NCI-H187 (cell line): Measurements from ENCODE around the gene ABHD8.

Source experiments
- DNase-seq, 2 experiments: peaks; one replicate each; lab custom pipeline; 2025; lab: John Stamatoyannopoulos, UW

Gene ABHD8

DNA sequence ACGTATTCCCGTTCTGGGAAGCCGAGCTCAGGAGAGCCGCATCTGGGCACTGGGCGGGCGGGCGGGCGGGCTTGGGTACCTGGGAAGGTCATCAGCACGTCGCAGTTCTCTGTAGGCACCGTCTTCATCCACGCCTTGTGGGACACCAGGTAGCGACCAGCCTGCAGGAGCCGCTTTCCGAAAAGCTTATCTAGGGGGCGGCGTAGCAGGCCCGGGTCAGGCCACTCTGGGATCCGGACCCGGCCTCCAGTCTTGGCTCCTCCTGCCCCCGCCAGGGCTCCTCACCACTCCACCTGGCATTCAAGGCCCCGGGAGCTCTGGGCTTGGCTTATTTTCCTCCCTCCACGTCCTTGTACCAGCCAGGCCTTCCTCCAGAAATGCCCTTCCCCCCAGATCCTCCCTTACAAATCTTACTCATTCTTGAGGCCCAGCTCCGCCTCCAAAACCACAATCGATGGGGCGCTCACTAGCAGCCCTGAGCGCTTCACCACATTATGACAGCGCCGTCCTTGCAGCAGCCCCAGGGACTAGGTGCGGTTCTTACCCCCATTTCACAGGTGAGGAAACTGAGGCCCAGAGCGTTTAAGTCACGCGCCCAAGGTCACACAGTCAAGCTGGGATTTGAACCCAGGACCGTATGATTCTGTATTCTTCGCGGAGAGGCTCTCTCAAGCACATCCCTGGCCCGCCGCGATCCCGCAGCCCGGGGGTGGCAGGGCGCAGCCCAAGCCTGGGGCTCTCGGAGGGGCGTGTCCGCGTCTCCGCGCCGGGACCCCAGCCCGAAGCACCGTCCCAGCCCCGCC, 30.6 kb upstream of the ABHD8 start:
- peak in 1 of 2 experiments; percentile 17 for DNase-seq

- no peak for DNase-seq
These were observed 29.7 kb upstream of the ABHD8 start for GRCh38 chr19:17332677-17333581.

DNA sequence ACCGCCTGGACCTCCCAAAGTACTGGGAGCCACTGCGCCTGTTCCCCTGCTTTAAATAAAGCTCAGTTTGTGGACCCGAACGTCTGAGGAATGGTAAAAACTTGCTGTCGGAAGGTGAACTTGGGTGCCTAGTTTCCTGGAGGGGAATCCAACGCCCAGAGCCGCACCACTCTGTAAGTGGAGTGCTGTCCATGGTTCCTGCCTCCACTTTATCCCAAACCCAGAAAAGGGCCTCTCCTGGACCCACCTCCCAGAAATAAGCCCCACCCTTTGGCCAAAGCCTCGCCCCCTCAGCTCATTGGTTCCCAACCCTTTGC, 29.1 kb upstream of the ABHD8 start:
- DNase-seq = no peak

DNA sequence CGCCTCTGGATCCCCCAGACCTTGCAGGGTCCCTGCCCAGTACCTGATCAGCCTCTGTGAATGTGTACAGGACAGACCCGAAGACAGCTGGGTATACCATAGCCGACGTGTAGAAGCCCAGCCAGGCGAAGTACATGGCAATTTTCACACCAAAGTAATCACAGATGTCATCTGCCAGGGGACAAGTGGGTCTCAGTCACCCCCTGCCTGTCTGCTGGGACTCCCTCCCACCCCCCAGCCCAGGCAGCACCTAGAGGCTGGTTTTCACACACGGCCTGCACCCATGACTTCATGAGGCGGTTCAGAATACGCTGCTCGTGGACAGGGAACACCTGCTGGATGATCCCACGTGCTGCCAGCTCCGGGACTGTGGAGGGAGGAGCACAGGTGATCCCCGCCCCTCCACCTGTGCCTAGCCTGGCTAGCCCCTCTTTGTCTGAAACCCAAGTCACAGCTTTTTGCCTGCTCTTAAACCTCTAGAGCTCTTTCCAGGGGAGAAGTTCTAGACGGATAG, 27.9 kb upstream of the ABHD8 start:
- no peak for DNase-seq

DNA sequence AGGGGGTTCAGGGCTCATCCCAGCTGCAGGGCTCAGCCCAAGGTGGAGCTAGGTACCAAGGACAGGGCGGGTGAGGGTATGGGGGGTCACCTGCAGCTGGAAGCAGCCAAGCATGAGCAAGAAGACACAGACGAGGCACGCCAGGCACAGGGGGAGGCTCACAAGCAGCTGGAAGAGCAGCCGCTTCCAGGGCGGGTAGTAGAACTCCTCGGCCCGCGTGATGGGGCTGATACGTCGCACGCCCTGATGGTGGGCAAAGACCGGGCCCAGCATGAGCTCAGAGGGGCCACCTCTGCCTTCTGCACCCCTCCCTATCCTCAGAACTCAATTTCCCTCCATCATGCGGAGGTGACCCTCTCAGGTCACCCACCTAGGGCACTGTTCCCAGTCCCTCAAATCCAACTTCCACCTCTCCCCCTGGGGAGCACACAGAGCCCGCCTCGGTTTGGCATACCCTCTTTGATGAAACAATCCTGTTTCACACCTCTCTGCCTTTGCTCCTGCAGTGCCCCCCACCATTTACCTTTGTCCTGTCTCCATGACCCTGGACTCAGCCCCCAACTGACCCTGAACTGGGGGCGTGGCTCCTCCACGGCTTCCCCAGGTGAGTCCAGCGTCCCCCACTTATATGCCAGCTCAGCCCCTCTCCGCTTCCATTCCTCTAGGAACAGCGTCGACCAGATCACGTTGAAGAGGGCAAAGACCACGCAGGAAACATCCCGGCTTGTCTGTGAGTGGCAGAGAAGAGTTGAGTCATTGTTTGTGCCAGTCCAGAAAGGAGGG, 27.2 kb upstream of the ABHD8 start:
- no peak for DNase-seq

DNA sequence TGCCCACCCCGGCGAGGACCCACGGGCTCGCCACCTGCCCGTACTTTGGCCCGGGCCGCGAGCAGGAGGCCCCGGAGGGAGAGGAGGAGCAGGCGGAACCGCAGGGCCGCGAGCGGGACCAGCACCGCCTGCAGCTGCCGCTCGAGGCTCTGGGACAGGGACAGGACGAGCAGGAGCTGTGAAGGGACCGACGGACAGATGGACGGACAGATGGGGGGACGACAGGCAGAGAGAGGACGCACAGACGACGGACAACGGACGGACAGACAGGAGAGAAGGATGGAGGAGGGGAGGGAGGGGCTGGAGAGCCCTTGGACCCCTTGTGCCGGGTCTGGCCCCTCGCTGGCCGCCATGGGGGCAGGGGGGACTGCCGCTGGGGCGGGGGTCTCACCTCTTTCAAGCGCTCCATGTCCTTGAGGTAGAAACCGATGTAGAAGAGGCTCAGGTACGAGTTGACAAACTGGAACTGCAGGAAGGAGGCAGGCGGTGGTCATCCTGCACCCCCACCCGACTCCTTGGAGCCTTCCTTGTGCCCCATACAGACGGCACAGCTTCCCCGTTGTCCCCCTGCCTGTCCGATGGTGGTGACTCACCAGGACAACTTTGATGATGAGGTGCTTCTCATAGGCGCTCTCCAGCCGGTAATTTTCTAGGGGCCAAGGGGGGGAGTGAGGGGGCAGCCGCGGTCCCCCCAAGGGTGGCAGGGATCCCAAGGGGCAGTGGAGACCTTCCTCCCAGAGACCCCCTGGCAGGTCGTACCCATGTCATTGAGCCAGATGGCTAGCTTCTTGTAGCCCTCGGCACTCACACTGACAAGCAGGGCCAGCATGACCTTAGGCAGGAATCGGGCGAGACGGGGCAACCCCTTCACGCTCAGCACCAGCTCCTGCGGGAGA, 26.4 kb upstream of the ABHD8 start:
- DNase-seq = no peak

DNA sequence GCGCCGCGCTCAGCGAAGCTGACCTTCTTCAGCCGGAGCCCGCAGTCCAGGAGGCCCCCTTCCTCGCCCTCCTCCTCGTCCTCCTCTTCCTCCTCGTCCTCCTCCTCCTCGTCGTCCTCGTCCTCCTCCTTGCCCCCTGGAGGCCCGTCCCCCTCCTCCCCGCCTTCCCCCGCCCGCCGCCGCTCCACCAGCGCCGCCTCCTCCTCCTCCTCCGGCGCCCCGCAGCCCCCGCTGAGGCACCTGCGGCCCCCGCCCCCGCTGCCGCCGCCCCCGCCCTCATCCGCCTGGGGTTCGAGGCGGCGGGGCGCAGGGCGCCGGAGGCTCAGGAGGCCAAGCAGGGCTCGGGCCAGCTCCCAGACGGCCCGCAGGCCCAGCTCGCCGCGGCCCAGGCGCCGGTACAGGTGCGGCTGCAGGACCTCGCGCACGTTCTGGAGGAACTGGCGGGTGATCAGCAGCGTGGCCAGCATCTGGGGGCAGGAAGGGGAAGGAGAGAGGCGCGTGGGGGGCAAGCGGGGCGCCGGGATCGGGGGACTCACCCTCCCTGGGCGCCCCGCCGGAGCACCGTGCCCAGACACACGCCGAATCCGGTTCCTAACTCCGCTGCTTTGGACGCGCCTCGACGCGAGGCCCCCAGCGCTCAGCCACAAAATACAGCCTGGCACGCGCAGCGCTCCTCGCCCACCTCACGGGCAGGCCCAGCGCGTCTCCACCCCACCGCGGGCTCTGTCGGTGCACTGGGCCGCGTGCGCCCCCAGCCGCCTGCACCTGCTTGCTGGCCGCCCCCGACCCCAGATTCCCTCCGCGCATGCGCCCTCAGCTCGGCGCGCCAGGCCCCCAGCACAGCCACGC, 25.5 kb upstream of the ABHD8 start:
- DNase-seq = no peak

DNA sequence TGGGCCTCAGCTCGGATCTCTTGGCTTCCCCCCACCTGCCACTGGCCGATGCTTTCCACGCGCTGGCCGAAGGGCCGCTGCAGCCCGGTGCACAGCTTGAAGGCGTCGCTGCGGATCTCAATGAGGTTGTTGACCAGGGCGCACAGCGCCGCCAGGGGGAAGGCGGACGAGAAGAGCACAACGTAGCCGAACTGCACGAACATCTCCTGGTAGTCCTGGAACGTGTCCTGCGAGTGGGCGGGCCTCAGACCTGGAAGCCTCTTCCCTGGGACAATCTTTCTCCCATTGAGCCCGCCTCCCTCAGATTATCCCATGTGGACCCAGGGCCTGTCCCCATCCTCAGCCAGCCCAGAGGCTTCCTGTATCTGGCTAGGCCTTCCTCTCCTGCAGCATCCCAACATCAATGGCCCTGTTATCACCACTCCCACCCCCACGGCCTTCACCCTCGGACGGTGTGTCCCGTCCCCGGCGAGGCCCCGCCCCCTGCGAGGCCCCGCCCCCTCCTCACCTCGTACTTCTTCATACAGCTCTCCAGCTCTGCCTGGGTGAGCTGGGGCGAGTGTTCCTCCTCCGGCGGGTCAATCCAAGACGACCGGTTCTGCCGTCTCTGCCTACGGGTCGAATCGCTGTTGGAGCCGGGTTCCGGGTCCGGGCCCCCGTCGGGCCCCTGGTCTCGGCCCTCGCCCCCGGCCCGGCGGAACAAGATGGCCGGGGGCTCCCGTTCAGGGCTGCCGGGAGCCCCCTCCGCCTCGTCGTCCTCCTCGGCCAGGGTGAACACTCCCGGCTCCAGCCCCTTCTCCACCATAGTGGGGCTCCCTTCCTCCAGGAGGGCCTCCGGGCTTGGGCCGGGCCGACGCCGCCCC, 24.7 kb upstream of the ABHD8 start:
- no peak for DNase-seq

DNA sequence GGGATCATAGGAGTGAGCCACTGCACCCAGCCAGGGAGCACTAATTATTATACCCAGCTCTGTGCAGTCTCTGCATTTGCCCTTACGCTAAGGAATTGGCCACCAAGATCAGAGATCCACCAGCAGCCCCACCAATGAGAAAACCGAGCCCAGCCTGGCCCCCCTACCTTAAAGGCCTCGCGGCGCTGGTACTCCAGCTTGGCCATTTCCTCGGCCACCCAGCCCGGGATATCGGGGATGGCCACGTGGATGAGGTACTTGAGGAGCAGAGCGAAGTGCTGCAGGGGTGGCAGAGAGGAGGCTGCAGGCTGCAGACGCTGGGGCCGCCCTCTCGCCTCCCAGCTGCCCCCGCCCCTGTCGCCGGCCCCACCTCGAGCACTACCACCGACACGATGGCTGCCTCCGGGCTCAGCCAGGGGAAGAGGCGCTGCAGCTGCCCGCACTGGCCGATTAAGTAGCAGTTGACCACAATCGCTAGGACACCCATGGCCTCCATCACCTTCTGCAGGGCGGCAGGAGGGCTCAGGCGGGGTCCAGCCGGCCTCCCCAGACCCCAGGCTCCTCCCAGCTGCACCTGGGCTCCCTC, 23.9 kb upstream of the ABHD8 start:
- no peak for DNase-seq

GRCh38 chr19:17326595-17326966, 23.4 kb upstream of the ABHD8 start:
- DNase-seq = no peak

DNA sequence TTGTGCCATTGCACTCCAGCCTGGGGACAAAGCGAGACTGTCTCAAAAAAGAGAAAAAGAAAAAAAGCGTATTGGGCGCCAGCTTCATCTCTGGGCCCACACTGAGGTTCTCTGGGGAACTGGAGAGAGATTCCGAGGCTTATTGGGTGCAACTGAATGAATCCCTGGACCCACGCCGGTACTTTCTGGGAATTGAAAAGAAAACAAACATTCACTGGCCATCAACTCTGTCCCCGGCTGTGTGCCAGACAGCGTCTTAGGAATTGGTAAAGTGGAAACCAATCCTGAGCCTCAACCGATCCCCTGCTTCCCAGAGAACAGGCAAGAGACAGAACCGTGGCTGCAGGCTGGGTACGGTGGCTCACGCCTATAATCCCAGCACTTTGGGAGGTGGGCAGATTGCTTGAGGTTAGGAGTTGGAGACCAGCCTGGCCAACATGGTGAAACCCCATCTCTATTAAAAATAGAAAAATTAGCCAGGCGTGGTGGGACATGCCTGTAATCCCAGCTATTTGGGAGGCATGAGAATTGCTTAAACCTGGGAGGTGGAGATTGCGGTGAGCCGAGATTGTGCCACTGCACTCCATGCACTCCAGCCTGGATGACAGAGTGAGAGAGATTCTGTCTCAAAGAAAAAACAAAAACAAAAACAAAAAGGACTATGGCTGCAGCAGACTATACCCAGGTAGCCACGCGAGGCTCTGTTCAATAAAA, 22.8 kb upstream of the ABHD8 start:
- no peak for DNase-seq

DNA sequence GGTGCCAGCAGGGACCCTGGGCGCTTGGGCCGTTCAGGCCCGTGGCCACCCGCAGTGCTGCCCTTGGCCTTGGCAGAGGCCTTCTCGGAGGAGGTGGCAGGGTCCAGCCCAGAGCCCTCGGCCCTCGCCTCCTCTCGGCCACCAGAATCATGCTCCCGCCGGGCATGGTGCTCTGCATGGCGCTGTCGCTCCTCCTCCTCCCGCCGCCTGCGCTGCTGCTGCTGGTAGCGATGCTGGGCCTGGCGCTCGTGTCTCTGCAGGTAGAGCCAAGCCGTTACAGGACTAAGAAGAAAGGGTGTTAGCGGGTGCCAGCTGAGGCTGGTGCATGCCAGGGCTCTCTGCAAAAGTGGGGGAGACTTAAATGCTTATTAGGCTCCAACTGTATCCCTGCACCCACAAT, 21.9 kb upstream of the ABHD8 start:
- no peak for DNase-seq

- no peak for DNase-seq
These were observed 21.3 kb upstream of the ABHD8 start for GRCh38 chr19:17324357-17325114.

GRCh38 chr19:17323964-17324332, 20.7 kb upstream of the ABHD8 start:
- no peak for DNase-seq

GRCh38 chr19:17323300-17323963, 20.2 kb upstream of the ABHD8 start:
- DNase-seq = no peak

GRCh38 chr19:17322854-17323253, 19.6 kb upstream of the ABHD8 start:
- DNase-seq = no peak
